Nephron (organoid): ENCODE results near the gene STAT5B.

Experiments
- H3K27ac Mint-ChIP-seq, 3 experiments: 2 replicates each; pipeline ENCODE4 v1.8.0; 2020; ENCODE audit warnings: mixed read lengths in 3 of 3, mild to moderate bottlenecking in 2 of 3, moderate library complexity in 1 of 3
- H3K27me3 Mint-ChIP-seq: 2 replicates; pipeline ENCODE4 v1.8.0; 2021; ENCODE audit warnings: low read depth, mild to moderate bottlenecking, moderate library complexity, mixed read lengths
- H3K36me3 Mint-ChIP-seq: 2 replicates; pipeline ENCODE4 v1.8.0; 2020; ENCODE audit warnings: low read depth, mixed read lengths
- H3K4me1 Mint-ChIP-seq: 2 replicates; pipeline ENCODE4 v1.8.0; 2020; ENCODE audit warnings: mixed read lengths
- H3K4me3 Mint-ChIP-seq, 3 experiments: 2 replicates each; pipeline ENCODE4 v1.8.0; 2020; ENCODE audit warnings: mild to moderate bottlenecking in 3 of 3, mixed read lengths in 3 of 3, moderate library complexity in 2 of 3
- H3K9me3 Mint-ChIP-seq: 2 replicates; pipeline ENCODE4 v1.8.0; 2020; ENCODE audit warnings: mixed read lengths
- TF ChIP-seq, protein P1 (sequence below), 3 experiments: fragments of 200-600 bp; sonication (generic); IDR thresholded peaks; one replicate each; pipeline ENCODE4 v1.5.0; 2021; ENCODE audit warnings: antibody characterized with exemption in 3 of 3; ENCODE audit not compliant: unreplicated experiment in 3 of 3

Gene STAT5B

DNA sequence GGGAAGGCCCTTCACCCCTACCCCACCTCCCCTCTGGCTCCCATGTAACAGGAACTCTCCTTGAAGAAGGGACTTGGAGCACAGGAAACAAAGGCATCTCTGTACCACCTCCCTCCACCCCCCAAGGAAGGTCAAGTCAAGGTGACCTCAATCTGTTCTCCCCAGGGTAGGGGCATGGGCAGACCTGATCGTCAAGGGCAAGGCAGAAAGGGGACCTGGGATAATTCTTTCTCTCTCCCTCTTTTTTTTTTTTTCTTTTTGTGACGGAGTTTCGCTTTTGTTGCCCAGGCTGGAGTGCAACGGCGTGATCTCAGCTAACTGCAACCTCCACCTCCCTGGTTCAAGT lies 7.8 kb upstream of the STAT5B start:
- TF ChIP-seq, protein P1, sequence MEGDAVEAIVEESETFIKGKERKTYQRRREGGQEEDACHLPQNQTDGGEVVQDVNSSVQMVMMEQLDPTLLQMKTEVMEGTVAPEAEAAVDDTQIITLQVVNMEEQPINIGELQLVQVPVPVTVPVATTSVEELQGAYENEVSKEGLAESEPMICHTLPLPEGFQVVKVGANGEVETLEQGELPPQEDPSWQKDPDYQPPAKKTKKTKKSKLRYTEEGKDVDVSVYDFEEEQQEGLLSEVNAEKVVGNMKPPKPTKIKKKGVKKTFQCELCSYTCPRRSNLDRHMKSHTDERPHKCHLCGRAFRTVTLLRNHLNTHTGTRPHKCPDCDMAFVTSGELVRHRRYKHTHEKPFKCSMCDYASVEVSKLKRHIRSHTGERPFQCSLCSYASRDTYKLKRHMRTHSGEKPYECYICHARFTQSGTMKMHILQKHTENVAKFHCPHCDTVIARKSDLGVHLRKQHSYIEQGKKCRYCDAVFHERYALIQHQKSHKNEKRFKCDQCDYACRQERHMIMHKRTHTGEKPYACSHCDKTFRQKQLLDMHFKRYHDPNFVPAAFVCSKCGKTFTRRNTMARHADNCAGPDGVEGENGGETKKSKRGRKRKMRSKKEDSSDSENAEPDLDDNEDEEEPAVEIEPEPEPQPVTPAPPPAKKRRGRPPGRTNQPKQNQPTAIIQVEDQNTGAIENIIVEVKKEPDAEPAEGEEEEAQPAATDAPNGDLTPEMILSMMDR (IDR thresholded peaks at IDR 0.05; ENCODE audit: unreplicated experiment in 3 of 3) = no peak
- no peaks in the 10 kb centered on the region for H3K9me3 Mint-ChIP-seq
- no peaks in the 10 kb centered on the region for H3K27me3 Mint-ChIP-seq
- H3K36me3 Mint-ChIP-seq = no peaks in the 10 kb centered on the region
- H3K27ac Mint-ChIP-seq = no peak overlapping the region
- H3K4me1 Mint-ChIP-seq = peaks cover 15% of the 10 kb centered on the region
- H3K4me3 Mint-ChIP-seq = no peak overlapping the region

DNA sequence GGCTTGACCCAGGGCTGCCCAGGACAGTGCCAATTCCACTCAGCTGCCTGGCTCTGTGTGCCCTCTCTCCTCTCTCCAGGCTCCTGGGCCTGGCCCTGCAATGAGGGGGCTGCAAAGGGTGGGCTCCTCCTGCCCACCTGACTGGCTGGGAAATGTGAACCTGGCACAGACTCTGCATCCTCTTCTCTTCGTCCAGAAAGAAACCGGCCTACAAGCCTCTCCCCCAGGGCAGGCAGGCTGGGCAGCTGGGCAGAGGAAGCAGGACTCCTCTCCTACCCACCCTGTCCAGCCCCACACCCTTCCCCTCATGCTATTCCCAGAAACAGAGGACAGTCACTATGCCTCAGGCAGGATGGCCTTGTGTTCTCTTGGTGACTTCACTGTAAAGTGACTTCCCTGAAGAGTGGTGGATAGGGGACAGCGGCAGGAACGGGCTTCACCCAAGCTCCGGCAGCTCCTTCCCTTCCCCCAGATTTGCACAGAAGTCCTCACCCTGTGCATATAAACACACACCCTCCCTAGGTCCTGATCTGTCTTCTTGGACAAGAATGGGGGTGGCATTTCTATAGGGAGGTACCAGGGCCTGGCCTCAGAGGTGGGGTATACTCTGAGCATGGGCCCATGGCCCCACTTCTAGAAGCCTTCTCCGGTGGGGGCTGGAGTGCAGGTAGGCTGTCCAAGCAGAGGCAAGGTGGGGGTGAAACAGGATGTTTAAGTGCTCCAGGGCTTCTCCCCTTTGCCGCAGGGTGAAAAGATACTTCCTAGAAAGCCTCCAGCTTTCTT lies 7.2 kb upstream of the STAT5B start:
- Mint-ChIP-seq H3K9me3 (no peaks in the 10 kb centered on the region), H3K4me3 (no peak overlapping the region), H3K27ac (peak overlapping the region in 1 of 3 experiments; percentile 9), H3K27me3 (no peaks in the 10 kb centered on the region), H3K4me1 (peaks cover 15% of the 10 kb centered on the region), H3K36me3 (no peaks in the 10 kb centered on the region)
- TF ChIP-seq, protein P1 (IDR thresholded peaks at IDR 0.05; ENCODE audit: unreplicated experiment in 3 of 3) = no peak

DNA sequence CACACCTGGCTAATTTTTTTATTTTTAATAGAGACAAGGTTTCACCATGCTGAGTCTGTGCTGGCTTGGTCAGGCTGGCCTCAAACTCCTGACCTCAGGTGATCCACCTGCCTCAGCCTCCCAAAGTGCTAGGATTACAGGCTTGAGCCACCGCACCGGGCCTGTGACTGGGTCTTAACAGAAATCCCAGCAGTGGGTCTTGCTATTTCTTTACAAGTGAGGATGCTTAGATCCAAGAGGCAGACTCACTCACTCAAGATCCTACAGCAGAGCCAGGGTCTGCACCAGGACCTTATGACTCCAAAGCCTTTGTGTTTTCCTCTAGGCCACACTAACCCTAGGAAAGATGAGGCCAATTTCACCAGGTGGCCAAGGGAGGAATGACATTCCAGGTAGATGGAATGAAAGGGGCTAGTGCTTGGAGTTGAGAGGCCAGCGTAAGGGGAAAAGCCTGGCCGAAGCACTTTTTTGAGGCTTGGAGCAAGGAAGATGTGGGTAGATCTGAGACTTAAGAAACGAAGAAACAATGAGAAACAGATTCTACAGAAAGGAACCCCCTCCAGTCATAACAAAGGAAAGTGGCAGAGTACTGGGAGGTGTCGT lies 6.4 kb upstream of the STAT5B start:
- Mint-ChIP-seq H3K4me3 (no peak overlapping the region), H3K36me3 (no peaks in the 10 kb centered on the region), H3K4me1 (peaks cover 16% of the 10 kb centered on the region)

DNA sequence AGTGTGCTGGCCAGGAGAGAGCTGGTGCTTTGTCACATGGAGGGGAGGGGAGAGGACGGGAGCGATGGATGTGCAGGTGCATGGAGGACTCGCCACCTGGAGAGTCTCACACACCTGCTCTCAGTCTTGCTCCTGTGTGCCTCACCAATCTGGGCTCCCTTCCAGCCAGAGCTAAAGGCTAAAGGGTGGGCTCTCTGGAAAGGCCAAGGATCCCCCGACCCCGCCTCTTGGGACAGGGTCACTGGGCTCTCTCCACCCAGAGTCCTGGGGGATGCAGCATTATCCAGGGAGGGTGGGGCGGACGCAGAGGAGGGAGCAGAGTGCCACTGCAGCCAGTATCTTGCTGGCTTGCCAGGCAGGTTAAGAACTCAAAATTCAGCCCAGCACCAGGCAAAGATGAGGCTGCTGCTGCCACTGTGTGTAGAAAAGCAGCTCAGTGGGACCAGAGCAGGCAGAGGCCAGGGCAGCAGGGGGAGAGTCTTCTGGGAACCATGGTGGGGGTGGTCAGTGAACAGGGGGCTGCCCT lies 5.4 kb upstream of the STAT5B start:
- no peak overlapping the region for H3K27ac Mint-ChIP-seq
- TF ChIP-seq, protein P1 (IDR thresholded peaks at IDR 0.05; ENCODE audit: unreplicated experiment in 3 of 3) = no peak
- peaks cover 12% of the 10 kb centered on the region for H3K4me1 Mint-ChIP-seq
- no peaks in the 10 kb centered on the region for H3K27me3 Mint-ChIP-seq
- no peak overlapping the region for H3K4me3 Mint-ChIP-seq
- H3K9me3 Mint-ChIP-seq = no peaks in the 10 kb centered on the region
- no peaks in the 10 kb centered on the region for H3K36me3 Mint-ChIP-seq

More for the DNA sequence above, 6.4 kb upstream of the STAT5B start:
- TF ChIP-seq, protein P1 (IDR thresholded peaks at IDR 0.05; ENCODE audit: unreplicated experiment in 3 of 3) = no peak
- Mint-ChIP-seq H3K27ac (peak overlapping the region in 1 of 3 experiments; percentile 9), H3K27me3 (no peaks in the 10 kb centered on the region), H3K9me3 (no peaks in the 10 kb centered on the region)

DNA sequence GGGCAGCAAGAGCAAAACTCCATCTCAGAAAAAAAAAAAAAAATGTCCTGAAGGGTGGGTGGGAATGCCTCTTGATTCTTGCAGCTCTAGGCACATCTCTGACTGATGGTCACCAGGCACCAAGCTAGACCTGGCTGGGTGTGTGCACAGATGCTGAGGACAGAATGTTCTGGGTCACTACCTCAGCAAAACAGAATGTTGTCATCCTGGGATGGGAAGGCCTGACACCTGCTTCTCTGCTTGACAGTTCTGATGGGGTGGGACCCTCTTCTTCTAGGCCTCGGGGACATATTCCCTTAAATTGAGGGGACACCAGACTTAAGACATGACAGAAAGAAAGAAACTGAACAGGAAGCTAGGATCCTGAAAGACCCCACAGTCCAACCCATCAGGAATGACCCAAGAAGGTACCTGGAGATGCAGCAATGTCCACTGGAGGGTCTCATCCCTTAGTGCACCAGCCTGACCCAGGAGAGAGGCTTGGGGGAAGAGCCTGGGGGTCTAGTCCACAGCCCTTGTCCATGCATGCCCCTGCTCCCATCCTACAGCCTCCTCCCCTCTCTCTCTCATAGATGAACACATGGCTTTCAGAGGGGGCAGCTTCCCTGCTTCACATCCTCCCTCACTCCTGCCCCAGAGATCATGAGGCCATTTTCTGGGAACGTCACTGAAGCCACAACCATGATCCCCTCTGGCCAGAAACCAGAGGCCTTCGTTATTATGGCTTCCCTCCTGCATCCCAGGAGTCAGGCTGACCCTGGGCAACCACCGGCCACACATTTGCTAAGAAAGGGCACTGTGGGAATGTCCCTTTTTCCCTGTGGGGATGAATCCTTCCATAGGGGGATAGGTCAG lies 3.8 kb upstream of the STAT5B start:
- TF ChIP-seq, protein P1 (IDR thresholded peaks at IDR 0.05; ENCODE audit: unreplicated experiment in 3 of 3) = no peak
- Mint-ChIP-seq H3K9me3 (no peaks in the 10 kb centered on the region), H3K4me3 (peak overlapping the region in 2 of 3 experiments; percentile 30 to 43), H3K27ac (no peak overlapping the region), H3K27me3 (no peaks in the 10 kb centered on the region), H3K36me3 (no peaks in the 10 kb centered on the region), H3K4me1 (peaks cover 17% of the 10 kb centered on the region)
